Bronchial epithelial cell (primary cell): Measurements from ENCODE around the gene EIF3B. TPM values are rescaled to one million over a fixed set of nuclear protein-coding genes. Genes with fewer than 3 reads are reported as not detected.
A peak's percentile ranks its signal among the peaks of the same experiment; 100 is the strongest.
"Not testable (repeated sequence)": the region's sequence is repeated elsewhere in the genome, so short reads cannot be mapped to it uniquely, and the experiment has no call there.

Experiments
- DNase-seq: peaks from one replicate; pipeline ENCODE4 v3.0.0-alpha.2; 2010; ENCODE audit warnings: low read depth
- FAIRE-seq: peaks from 2 replicates; lab custom pipeline; 2011; peaks lifted over from hg19 to GRCh38; lab: Jason Lieb, UNC
- H3K27me3 ChIP-seq: 2 replicates; pipeline ENCODE4 v1.5.1; 2011; ENCODE audit warnings: low read length; ENCODE audit not compliant: control insufficient read depth, insufficient read depth
- H3K36me3 ChIP-seq: 2 replicates; pipeline ENCODE4 v1.5.1; 2011; ENCODE audit warnings: low read length; ENCODE audit not compliant: control insufficient read depth, insufficient read depth
- H3K4me3 ChIP-seq: 2 replicates; pipeline ENCODE4 v1.5.1; 2011; ENCODE audit warnings: mild to moderate bottlenecking, low read depth, low read length, control low read depth
- total RNA-seq: library from RNA; depleted of rRNA; stranded (reverse); fragments of >200 nt; gene quantifications from 2 replicates; pipeline ENCODE4 v1.2.1, GENCODE V29; 2014
- TF ChIP-seq, protein P1 (sequence below): IDR thresholded peaks from 2 replicates; pipeline ENCODE4 v1.5.1; 2011; ENCODE audit warnings: mild to moderate bottlenecking, moderate library complexity, low read length, control low read depth, inconsistent platforms; ENCODE audit not compliant: insufficient read depth, severe bottlenecking

The EIF3B gene
- total RNA-seq, 1 donor from 2014 or later = 262 TPM

DNA sequence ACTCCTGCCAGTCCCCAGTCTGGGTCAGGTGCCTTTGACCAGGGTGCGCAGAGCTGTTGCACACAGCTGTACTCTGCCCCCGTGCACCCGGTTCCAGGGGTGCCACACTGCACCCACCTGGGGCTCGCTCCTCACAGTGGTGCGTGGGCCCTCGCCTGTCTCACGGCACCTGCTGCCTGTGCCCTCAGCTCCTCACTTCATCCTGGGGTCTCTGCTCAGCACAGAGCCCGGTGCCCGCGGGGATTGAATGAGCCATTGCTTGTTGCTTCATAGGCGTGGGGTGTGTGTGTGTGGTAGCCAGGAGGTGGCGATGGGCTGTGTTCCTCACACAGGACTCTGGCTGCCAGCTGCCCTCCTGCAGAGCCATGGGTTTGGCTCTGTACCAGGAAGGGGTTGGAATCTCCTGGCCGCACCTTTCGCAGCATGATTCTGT lies 18.5 kb downstream of the EIF3B start:
- no peak for DNase-seq
- FAIRE-seq = no peak
- H3K4me3 ChIP-seq = no peak overlapping the region
- H3K36me3 ChIP-seq = peaks cover 67% of the 10 kb centered on the region
- TF ChIP-seq, protein P1, sequence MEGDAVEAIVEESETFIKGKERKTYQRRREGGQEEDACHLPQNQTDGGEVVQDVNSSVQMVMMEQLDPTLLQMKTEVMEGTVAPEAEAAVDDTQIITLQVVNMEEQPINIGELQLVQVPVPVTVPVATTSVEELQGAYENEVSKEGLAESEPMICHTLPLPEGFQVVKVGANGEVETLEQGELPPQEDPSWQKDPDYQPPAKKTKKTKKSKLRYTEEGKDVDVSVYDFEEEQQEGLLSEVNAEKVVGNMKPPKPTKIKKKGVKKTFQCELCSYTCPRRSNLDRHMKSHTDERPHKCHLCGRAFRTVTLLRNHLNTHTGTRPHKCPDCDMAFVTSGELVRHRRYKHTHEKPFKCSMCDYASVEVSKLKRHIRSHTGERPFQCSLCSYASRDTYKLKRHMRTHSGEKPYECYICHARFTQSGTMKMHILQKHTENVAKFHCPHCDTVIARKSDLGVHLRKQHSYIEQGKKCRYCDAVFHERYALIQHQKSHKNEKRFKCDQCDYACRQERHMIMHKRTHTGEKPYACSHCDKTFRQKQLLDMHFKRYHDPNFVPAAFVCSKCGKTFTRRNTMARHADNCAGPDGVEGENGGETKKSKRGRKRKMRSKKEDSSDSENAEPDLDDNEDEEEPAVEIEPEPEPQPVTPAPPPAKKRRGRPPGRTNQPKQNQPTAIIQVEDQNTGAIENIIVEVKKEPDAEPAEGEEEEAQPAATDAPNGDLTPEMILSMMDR = no peak
- H3K27me3 ChIP-seq = no peaks in the 10 kb centered on the region

DNA sequence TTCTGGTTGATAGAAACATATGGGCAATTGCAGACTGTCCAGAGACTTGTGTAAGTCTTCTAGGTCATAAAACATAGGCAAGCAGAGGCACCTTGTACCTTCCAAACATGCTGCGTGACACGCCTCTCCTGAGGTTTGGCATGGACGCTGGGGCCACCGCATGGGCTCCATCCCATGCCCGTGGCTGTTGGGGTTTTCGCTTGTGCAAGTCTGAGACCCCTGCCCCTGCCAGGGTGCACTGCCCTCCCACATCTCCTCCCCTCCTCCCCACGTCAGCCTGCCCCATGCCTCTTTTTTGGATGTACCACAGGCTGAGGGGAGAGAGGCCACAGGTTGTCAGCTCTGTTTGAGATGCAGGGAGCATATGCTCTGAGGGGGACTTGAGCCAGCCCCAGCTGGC lies 19.0 kb downstream of the EIF3B start:
- Histone ChIP-seq H3K27me3 (no peaks in the 10 kb centered on the region), H3K36me3 (peaks cover 66% of the 10 kb centered on the region), H3K4me3 (no peak overlapping the region)
- DNase-seq (no peak), FAIRE-seq (no peak)
- TF ChIP-seq, protein P1 = no peak

DNA sequence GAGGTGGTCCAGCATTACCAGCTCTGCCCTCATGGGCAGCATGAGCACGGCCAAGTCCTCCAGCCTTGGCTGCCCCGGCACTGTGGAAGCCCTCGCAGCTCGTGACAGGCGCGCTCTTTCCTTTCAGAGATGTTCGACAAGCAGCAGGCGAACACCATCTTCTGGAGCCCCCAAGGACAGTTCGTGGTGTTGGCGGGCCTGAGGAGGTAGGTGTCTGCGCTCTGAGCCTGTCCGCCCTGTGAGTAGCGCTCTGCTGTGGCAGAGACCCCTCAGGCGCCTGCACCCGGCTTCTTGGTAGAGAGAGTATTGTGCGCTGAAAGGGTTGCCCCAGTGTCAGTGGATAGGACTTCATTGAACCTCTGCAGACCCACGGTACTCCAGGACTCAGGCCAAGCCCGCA lies 19.8 kb downstream of the EIF3B start:
- DNase-seq (no peak), FAIRE-seq (no peak)
- Histone ChIP-seq H3K36me3 (peaks cover 66% of the 10 kb centered on the region), H3K27me3 (no peaks in the 10 kb centered on the region), H3K4me3 (no peak overlapping the region)
- TF ChIP-seq, protein P1 = no peak

DNA sequence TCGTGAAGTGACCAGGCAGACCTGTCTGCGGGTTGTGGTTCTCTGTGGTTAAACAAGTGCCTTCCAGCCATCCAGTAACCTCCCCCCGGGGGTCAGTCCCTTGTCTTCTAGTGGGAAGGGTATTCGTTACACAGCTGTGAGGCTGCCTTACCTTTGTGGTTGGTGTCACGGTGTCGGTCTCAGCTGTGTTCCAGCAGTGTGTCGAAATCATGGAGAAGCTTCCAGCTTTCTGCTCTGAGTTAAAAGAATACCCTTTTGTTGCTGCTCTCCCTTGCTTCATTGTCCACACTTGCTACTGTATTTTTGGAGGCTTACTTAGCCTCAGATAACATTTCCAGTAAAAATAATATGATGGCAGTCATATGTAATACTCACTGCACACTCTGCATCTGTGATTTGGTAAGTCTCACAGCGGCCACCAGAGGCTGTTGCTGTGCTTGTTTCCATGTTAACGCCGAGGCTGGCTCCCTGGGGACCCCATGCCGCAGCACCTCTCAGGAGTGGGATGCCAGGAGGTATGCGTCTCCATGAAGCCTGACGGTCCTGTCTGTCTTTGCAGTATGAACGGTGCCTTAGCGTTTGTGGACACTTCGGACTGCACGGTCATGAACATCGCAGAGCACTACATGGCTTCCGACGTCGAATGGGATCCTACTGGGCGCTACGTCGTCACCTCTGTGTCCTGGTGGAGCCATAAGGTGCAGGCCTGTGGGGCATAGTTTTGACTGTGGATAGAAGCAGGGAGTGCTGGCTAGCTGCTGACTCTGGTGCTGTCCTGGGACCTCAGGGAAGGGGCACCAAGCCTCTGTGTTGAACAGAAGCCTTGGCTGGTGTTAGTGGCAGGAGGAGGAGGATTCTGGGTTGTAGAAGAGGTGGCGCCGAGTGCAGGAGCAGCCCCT lies 20.5 kb downstream of the EIF3B start:
- H3K27me3 ChIP-seq = no peaks in the 10 kb centered on the region
- no peak overlapping the region for H3K4me3 ChIP-seq
- peaks cover 68% of the 10 kb centered on the region for H3K36me3 ChIP-seq
- no peak for FAIRE-seq
- DNase-seq = no peak
- TF ChIP-seq, protein P1 = no peak

DNA sequence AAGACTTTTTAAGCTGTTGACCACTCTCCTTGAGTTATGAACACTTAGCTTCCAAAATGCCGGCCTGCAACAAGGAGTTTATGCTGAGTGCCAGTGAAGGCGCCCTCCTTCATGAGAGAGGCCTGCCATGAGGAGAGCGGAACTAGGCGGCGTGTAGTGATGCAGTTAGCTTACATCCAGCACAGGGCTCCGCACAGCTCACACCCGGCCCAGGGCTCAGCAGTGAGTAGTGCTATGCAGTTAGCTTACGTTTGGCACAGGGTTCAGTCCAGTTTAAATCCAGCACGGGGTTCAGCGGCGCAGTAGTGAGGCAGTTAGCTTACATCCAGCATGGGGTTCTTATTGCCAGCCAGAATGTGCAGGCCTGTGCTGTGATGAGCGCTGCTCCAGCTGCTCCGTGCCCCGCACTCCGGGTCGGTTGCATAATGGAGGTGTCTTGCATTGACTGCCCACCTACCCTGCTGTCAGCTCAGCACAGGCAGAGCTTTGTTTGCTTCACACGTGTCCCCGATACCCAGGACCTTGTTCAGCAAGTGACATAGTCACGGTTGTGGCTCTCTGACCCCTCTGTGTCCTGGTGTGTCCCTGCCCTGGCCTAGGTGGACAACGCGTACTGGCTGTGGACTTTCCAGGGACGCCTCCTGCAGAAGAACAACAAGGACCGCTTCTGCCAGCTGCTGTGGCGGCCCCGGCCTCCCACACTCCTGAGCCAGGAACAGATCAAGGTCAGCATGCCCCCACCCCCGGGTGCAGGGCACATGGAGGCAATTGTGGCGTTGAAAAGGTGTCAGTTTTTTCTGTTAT lies 21.9 kb downstream of the EIF3B start:
- FAIRE-seq (peak; percentile 40), DNase-seq (no peak)
- Histone ChIP-seq H3K4me3 (no peak overlapping the region), H3K27me3 (no peaks in the 10 kb centered on the region), H3K36me3 (peaks cover 63% of the 10 kb centered on the region)
- TF ChIP-seq, protein P1 = no peak

DNA sequence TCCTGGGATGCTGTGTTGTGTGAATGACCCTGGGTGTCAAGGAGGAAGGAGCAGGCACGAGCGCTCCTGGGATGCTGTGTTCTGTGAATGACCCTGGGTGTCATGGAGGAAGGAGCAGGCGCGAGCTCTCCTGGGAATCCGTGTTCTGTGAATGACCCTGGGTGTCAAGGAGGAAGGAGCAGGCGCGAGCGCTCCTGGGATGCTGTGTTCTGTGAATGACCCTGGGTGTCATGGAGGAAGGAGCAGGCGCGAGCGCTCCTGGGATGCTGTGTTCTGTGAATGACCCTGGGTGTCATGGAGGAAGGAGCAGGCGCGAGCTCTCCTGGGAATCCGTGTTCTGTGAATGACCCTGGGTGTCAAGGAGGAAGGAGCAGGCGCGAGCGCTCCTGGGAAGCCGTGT lies 22.9 kb downstream of the EIF3B start:
- H3K36me3 ChIP-seq = peaks cover 58% of the 10 kb centered on the region
- not testable (repeated sequence) for H3K4me3 ChIP-seq, FAIRE-seq, H3K27me3 ChIP-seq, DNase-seq

DNA sequence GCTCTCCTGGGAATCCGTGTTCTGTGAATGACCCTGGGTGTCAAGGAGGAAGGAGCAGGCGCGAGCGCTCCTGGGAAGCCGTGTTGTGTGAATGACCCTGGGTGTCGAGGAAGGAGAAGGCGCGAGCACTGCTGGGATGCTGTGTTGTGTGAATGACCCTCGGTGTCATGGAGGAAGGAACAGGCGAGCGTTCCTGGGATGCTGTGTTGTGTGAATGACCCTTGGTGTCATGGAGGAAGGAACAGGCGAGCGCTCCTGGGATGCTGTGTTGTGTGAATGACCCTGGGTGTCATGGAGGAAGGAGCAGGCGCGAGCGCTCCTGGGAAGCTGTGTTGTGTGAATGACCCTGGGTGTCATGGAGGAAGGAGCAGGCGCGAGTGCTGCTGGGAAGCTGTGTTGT lies 23.5 kb downstream of the EIF3B start:
- not testable (repeated sequence) for H3K27me3 ChIP-seq, DNase-seq, H3K4me3 ChIP-seq, FAIRE-seq
- H3K36me3 ChIP-seq = peaks cover 54% of the 10 kb centered on the region
